Stimulated activated CD8-positive, alpha-beta memory T cell treated with anti-CD3 and anti-CD28 coated beads, Interleukin-2, amount 100 ng/mL, for 1 hour (primary cell): ENCODE measurements around the gene MEIS1.

Experiments used
- DNase-seq, 2 donors: peaks; one replicate each; pipeline ENCODE4 v3.0.0-alpha.2; 2020; ENCODE audit warnings: low read depth in 2 of 2

The MEIS1 gene

GRCh38 chr2:66507673-66508201, 72.8 kb downstream of the MEIS1 start:
- DNase-seq = no peak

- DNase-seq = no peak
Observed at GRCh38 chr2:66508484-66509071, 73.7 kb downstream of the MEIS1 start.

- no peak for DNase-seq
Observed at GRCh38 chr2:66509326-66509811, 74.4 kb downstream of the MEIS1 start.

- DNase-seq = no peak
Observed at GRCh38 chr2:66512626-66513025, 77.7 kb downstream of the MEIS1 start.

GRCh38 chr2:66515743-66516142, 80.8 kb downstream of the MEIS1 start:
- no peak for DNase-seq

GRCh38 chr2:66516499-66516898, 81.6 kb downstream of the MEIS1 start:
- DNase-seq = no peak

- DNase-seq = no peak
Observed at GRCh38 chr2:66517772-66518171, 82.8 kb downstream of the MEIS1 start.

- DNase-seq = no peak
Observed at GRCh38 chr2:66519264-66519843, 84.4 kb downstream of the MEIS1 start.

GRCh38 chr2:66521291-66521922, 86.5 kb downstream of the MEIS1 start:
- DNase-seq = no peak

- no peak for DNase-seq
Observed at GRCh38 chr2:66522611-66523376, 87.9 kb downstream of the MEIS1 start.

GRCh38 chr2:66523377-66523969, 88.5 kb downstream of the MEIS1 start:
- DNase-seq = no peak

GRCh38 chr2:66523990-66524389, 89.1 kb downstream of the MEIS1 start:
- DNase-seq = no peak

- DNase-seq = no peak
Observed at GRCh38 chr2:66525606-66526005, 90.7 kb downstream of the MEIS1 start.

- no peak for DNase-seq
Observed at GRCh38 chr2:66526180-66526579, 91.3 kb downstream of the MEIS1 start.

- DNase-seq = no peak
Observed at GRCh38 chr2:66528974-66529724, 94.2 kb downstream of the MEIS1 start.

GRCh38 chr2:66530651-66531050, 95.7 kb downstream of the MEIS1 start:
- no peak for DNase-seq

- no peak for DNase-seq
Observed at GRCh38 chr2:66531155-66531554, 96.2 kb downstream of the MEIS1 start.

GRCh38 chr2:66531567-66531966, 96.6 kb downstream of the MEIS1 start:
- no peak for DNase-seq

- no peak for DNase-seq
Observed at GRCh38 chr2:66532972-66533868, 98.3 kb downstream of the MEIS1 start.

- DNase-seq = no peak
Observed at GRCh38 chr2:66534461-66534860, 99.5 kb downstream of the MEIS1 start.
